Activated T-cell treated with anti-CD3 and anti-CD28 coated beads for 48 hours (primary cell): Measurements from ENCODE around the gene CYP2U1.
"Not testable (repeated sequence)": the region's sequence is repeated elsewhere in the genome, so short reads cannot be mapped to it uniquely, and the experiment has no call there.

Experiments
- DNase-seq: peaks from one replicate; pipeline ENCODE4 v3.0.0-alpha.2; 2020; ENCODE audit warnings: low read depth

CYP2U1 gene

GRCh38 chr4:107922486-107923473 lies 8.6 kb upstream of the CYP2U1 start:
- DNase-seq: no peak

- not testable (repeated sequence) for DNase-seq
These were observed 5.6 kb upstream of the CYP2U1 start for GRCh38 chr4:107925713-107926112.

- DNase-seq: not testable (repeated sequence)
These were observed 4.5 kb upstream of the CYP2U1 start for GRCh38 chr4:107926875-107927274.

GRCh38 chr4:107931775-107932321 lies 499 bp downstream of the CYP2U1 start:
- DNase-seq: peak; percentile 11

- DNase-seq: no peak
These were observed 3.9 kb downstream of the CYP2U1 start for GRCh38 chr4:107935246-107935645.

- no peak for DNase-seq
These were observed 5.7 kb downstream of the CYP2U1 start for GRCh38 chr4:107937040-107937439.

- DNase-seq: no peak
These were observed 8.0 kb downstream of the CYP2U1 start for GRCh38 chr4:107939307-107939706.

GRCh38 chr4:107945809-107946208 lies 14.5 kb downstream of the CYP2U1 start:
- DNase-seq: no peak

- DNase-seq: no peak
These were observed 19.6 kb downstream of the CYP2U1 start for GRCh38 chr4:107950746-107951540.

- DNase-seq: no peak
These were observed 20.2 kb downstream of the CYP2U1 start for GRCh38 chr4:107951551-107951950.

- no peak for DNase-seq
These were observed 24.7 kb downstream of the CYP2U1 start for GRCh38 chr4:107956011-107956410.

- no peak for DNase-seq
These were observed 35.6 kb downstream of the CYP2U1 start for GRCh38 chr4:107966903-107967302.

- DNase-seq: not testable (repeated sequence)
These were observed 36.2 kb downstream of the CYP2U1 start for GRCh38 chr4:107967519-107967918.

- DNase-seq: not testable (repeated sequence)
These were observed 36.6 kb downstream of the CYP2U1 start for GRCh38 chr4:107967921-107968320.

GRCh38 chr4:107970063-107970798 lies 38.9 kb downstream of the CYP2U1 start:
- no peak for DNase-seq

- no peak for DNase-seq
These were observed 41.3 kb downstream of the CYP2U1 start for GRCh38 chr4:107972605-107973004.

- DNase-seq: no peak
These were observed 43.2 kb downstream of the CYP2U1 start for GRCh38 chr4:107974523-107974922.

- DNase-seq: no peak
These were observed 46.1 kb downstream of the CYP2U1 start for GRCh38 chr4:107977482-107977881.

- DNase-seq: no peak
These were observed 46.8 kb downstream of the CYP2U1 start for GRCh38 chr4:107977966-107978705.

- DNase-seq: no peak
These were observed 47.5 kb downstream of the CYP2U1 start for GRCh38 chr4:107978716-107979451.
